Brain microvascular endothelial cell (primary cell): ENCODE measurements around the gene ZBTB21.

ENCODE experiments used
- DNase-seq: peaks from one replicate; pipeline ENCODE4 v3.0.0-alpha.2; 2020
- H3K27ac ChIP-seq: fragments of 250-450 bp; sonication (Bioruptor Pico); 2 replicates; pipeline ENCODE4 v1.5.1; 2020; ENCODE audit warnings: mild to moderate bottlenecking, moderate library complexity
- H3K27me3 ChIP-seq: fragments of 250-450 bp; sonication (Bioruptor Pico); replicated peaks from 2 replicates; pipeline ENCODE4 v1.5.1; 2020; ENCODE audit warnings: mild to moderate bottlenecking
- H3K36me3 ChIP-seq: fragments of 250-450 bp; sonication (Bioruptor Pico); replicated peaks from 2 replicates; pipeline ENCODE4 v1.5.1; 2020; ENCODE audit warnings: mild to moderate bottlenecking
- H3K4me3 ChIP-seq: 2 replicates; pipeline ENCODE4 v1.5.1; 2011; ENCODE audit warnings: low read depth, mild to moderate bottlenecking, control low read depth, low read length, moderate library complexity
- in situ Hi-C: cut with HindIII; loops from 2 replicates; pipeline ENCODE4 v1.10.0; 2017; ENCODE audit warnings: low sequenced_read_pairs, low pct_ligation_motif_present
- TF ChIP-seq, protein P1 (sequence below): IDR thresholded peaks from 2 replicates; pipeline ENCODE4 v1.5.1; 2011; ENCODE audit warnings: low read depth, mild to moderate bottlenecking, moderate library complexity, low read length, control low read depth, inconsistent platforms; ENCODE audit errors: missing control alignments

Gene ZBTB21

DNA sequence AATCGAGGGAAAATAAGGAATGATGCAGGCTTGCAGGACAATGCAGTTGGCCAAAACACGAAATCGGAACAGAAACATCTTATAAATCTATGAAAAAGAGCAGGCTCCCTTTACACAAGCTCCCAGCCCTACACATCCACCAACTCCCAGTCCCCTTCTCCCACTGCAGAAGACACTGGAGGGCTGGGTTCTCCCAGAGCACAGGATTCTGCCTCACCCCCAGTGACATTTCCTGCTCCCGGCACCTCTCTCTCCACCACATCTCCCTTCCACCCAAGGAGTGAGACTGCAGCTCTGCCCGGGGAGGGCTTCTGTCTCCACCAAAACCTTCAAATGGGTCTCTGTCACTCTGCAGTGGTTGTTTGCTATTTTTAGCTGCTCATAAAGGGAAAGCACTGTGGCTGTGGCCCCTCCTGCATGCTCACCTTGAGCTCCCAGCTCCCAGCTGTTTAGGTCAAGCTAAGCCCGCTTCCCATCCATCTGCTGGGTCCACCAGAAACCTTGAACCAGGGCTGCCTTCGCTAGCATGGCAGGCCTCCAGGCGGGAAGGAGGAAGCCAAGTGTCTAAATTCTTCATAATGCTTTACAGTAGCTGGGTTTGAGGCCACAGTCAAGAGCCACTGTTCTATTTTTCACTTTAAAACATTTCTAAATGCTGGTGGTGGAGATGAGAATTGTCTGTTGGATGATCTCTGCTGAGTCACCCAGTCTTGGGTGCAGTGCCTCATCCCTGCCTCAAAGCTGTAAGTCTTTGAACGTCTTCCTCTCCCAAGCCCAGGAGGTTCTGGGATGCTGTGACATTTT lies 53.0 kb downstream of the ZBTB21 start:
- Histone ChIP-seq H3K27ac (peak overlapping the region; percentile 76), H3K4me3 (no peak overlapping the region), H3K27me3 (no peaks in the 10 kb centered on the region), H3K36me3 (no peaks in the 10 kb centered on the region)
- TF ChIP-seq, protein P1, sequence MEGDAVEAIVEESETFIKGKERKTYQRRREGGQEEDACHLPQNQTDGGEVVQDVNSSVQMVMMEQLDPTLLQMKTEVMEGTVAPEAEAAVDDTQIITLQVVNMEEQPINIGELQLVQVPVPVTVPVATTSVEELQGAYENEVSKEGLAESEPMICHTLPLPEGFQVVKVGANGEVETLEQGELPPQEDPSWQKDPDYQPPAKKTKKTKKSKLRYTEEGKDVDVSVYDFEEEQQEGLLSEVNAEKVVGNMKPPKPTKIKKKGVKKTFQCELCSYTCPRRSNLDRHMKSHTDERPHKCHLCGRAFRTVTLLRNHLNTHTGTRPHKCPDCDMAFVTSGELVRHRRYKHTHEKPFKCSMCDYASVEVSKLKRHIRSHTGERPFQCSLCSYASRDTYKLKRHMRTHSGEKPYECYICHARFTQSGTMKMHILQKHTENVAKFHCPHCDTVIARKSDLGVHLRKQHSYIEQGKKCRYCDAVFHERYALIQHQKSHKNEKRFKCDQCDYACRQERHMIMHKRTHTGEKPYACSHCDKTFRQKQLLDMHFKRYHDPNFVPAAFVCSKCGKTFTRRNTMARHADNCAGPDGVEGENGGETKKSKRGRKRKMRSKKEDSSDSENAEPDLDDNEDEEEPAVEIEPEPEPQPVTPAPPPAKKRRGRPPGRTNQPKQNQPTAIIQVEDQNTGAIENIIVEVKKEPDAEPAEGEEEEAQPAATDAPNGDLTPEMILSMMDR = peak; percentile 30
- peak; percentile 69 for DNase-seq
- in situ Hi-C loops = no loop called here

DNA sequence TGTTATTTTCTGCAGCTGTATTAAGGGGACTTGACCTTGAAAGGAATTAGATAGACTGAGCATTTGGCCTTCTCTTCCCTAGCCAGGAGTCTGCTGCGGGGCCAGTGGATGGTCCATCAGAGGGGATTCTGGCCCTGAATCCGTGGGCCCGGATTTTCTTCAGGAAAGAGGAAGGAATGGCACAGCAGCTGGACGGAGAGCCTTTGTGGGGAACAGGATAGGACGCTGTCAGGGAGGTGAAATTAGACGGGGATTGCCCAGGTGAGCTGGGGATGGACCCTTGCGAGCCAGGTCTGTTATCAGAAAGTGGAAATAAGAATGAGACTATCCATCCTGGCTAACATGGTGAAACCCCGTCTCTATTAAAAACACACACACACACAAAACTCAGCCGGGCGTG lies 54.6 kb downstream of the ZBTB21 start:
- TF ChIP-seq, protein P1 = no peak
- H3K36me3 ChIP-seq = no peaks in the 10 kb centered on the region
- no peak overlapping the region for H3K4me3 ChIP-seq
- in situ Hi-C loops = no loop called here
- H3K27me3 ChIP-seq = no peaks in the 10 kb centered on the region
- no peak overlapping the region for H3K27ac ChIP-seq
- DNase-seq = no peak

DNA sequence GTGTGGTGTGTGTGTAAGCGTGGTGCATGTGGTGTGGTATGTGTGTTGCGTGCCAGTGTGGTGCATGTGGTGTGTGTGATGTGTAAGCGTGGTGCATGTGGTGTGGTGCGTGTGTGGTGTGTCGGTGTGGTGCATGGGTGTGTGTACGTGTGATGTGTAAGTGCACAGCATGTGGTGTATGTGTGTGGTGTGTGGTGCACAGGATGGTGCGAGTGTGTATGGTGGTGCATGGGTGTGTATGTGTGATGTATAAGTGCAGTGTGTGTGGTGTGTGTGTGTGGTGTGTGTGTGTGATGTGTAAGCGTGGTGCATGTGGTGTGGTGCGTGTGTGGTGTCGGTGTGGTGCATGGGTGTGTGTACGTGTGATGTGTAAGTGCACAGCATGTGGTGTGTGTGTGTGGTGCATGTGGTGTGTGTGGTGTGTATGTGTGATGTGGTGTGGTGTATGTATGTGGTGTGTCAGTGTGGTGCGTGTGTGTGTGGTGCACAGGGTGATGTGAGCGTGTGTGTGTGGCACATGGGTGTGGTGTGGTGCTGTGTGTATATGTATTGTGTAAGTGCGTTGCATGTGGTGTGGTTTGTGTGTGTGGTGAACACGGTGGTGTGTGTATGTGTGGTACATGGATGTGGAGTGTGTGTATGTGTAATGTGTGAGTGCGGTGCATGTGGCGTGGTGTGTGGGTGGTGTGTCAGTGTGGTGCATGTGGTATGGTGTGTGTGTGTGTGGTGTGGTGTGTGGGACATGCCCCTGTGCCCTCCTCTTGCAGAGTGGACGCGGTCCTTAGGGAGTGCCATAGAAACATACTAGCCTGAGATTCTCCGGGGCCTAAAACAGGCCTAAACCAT lies 55.3 kb downstream of the ZBTB21 start:
- in situ Hi-C loops = no loop called here
- Histone ChIP-seq H3K36me3 (no peaks in the 10 kb centered on the region), H3K27ac (no peak overlapping the region), H3K27me3 (no peaks in the 10 kb centered on the region), H3K4me3 (no peak overlapping the region)
- TF ChIP-seq, protein P1 = no peak
- DNase-seq = no peak

DNA sequence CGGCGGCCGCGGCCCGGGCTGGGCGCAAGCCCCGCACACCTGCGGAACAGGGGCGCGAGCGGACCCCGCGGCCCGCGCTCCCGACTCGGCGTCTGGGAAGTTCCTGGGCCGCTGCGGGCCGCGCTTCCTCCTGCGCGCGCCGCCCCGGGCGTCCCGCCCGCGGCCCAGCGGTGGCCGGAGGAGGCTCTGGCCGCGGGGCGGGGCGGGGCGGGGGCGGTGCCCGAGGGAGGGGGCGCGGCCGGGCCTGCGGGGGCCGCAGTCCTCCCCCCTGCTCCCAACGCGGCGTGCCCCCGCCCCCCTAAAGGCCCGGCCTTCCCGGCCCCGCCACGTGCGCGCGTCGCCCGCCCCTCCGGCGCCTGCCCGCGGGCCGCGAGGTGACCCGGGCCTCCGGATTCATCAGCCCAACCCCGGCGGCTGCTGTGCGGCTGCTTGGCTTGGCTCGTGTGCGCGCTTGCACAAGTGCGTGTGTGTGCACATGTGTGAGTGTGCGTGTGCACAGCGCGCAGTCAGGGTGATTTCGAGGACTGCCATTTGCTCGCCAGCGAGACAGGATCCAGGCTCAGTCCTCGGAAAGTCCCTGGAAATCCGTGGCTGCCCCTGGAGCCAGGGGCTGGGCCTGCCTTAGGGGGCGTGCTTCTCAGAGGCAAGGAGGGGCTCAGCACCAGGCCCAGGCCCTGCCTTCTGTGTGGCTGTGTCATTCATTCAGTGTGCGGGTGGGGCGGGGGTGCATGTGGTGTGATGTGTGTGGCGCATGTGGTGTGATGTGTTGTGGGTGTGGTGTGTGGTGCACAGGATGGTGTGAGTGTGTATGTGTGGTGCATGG lies 56.1 kb downstream of the ZBTB21 start, which contains the start of gene C2CD2:
Gene C2CD2, minus strand, starts transcription at position 188 of the 823 bp plus-strand sequence. CDS start 370 bp downstream, outside the sequence.
- Histone ChIP-seq H3K4me3 (peak within 1 kb of the TSS; percentile 67), H3K27me3 (no peaks in the 10 kb centered on the region), H3K36me3 (no peaks in the 10 kb centered on the region), H3K27ac (peak within 1 kb of the TSS; percentile 30)
- in situ Hi-C loops = no loop called here
- TF ChIP-seq, protein P1 = peak; percentile 18
- DNase-seq = no peak

DNA sequence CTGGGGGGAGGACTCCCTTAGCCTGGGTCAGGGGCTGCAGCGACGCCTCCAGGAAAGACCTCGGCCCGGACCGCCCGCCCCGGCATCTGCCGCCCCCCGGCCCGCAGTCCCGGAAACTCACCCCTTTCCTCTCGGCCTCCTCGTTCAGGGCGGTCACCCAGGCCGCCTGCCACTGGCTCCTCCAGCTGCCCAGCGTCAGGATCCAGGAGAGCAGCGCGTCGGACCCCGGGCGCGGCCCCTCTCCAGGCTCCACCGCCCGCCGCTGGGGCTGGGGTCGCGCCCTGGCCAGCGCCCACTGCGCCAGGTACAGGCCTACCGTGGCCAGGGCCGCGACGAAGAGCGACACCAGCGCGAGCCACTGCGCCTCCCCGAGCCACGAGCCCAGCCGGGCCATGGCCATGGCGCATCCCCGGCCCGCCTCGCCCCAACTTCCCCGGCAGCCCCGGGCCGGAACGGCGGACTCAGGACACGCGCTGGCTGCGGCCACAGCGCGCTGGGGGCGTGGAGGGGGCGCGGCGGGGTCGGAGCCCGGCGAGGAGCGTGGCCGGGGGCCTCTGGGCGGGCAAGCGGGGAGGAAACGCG lies 56.8 kb downstream of the ZBTB21 start:
- H3K36me3 ChIP-seq = no peaks in the 10 kb centered on the region
- H3K27ac ChIP-seq = peak overlapping the region; percentile 30
- in situ Hi-C loops = no loop called here
- TF ChIP-seq, protein P1 = no peak
- no peaks in the 10 kb centered on the region for H3K27me3 ChIP-seq
- peak overlapping the region; percentile 67 for H3K4me3 ChIP-seq
- DNase-seq = no peak
